ENCODE results near the gene ETV5.

The ETV5 gene

GRCh38 chr3:186123012-186123411, 14.1 kb upstream of the ETV5 start:
- DNase-seq: no peak

GRCh38 chr3:186121968-186122367, 13.1 kb upstream of the ETV5 start:
- DNase-seq: no peak

- DNase-seq: no peak
These were observed 12.4 kb upstream of the ETV5 start for GRCh38 chr3:186121278-186121677.

- DNase-seq: no peak
These were observed 10.6 kb upstream of the ETV5 start for GRCh38 chr3:186119499-186119898.

- DNase-seq: no peak
These were observed 9.8 kb upstream of the ETV5 start for GRCh38 chr3:186118692-186119091.

GRCh38 chr3:186117521-186118134, 8.7 kb upstream of the ETV5 start:
- DNase-seq: no peak

GRCh38 chr3:186115239-186115996, 6.5 kb upstream of the ETV5 start:
- DNase-seq: no peak

GRCh38 chr3:186110975-186111974, 2.4 kb upstream of the ETV5 start:
- no peak for DNase-seq

- DNase-seq: no peak
These were observed 1.3 kb upstream of the ETV5 start for GRCh38 chr3:186109897-186110803.

- DNase-seq: peak; percentile 70
These were observed 566 bp downstream of the ETV5 start for GRCh38 chr3:186108106-186108940.

GRCh38 chr3:186107215-186108105, 1.4 kb downstream of the ETV5 start:
- peak; percentile 76 for DNase-seq

GRCh38 chr3:186105543-186105942, 3.3 kb downstream of the ETV5 start:
- no peak for DNase-seq

- no peak for DNase-seq
These were observed 6.2 kb downstream of the ETV5 start for GRCh38 chr3:186102687-186103086.

- no peak for DNase-seq
These were observed 8.5 kb downstream of the ETV5 start for GRCh38 chr3:186100398-186100797.

- peak; percentile 82 for DNase-seq
These were observed 9.7 kb downstream of the ETV5 start for GRCh38 chr3:186099178-186099577.

GRCh38 chr3:186098740-186099139, 10.1 kb downstream of the ETV5 start:
- no peak for DNase-seq

GRCh38 chr3:186097663-186098451, 11.0 kb downstream of the ETV5 start:
- peak; percentile 91 for DNase-seq

- DNase-seq: no peak
These were observed 11.6 kb downstream of the ETV5 start for GRCh38 chr3:186097317-186097662.

- DNase-seq: no peak
These were observed 12.6 kb downstream of the ETV5 start for GRCh38 chr3:186096290-186096689.
